HepG2 (cell line): ENCODE results near the gene TAF1A. TPM values are rescaled to one million over a fixed set of nuclear protein-coding genes. Genes with fewer than 3 reads are reported as not detected.

Experiments
- ATAC-seq: fragments of 200-7000 bp; cut with Tn5 transposase; 3 replicates; pipeline ENCODE4 v1.9.1; 2020; ENCODE audit warnings: mild to moderate bottlenecking, moderate library complexity
- BruUV-seq: library from RNA; stranded (reverse); fragments of 400-500 nt; replicated peaks from 2 replicates; lab custom pipeline; 2021; lab: Mats Ljungman, UMichigan
- CTCF ChIA-PET: fragments of 300-600 bp; formaldehyde crosslinking; extraction: SDS; loops from one replicate; lab custom pipeline; 2021; ENCODE audit warnings: low total read pairs, inconsistent platforms, low intra/inter-chr PET ratio; lab: Yijun Ruan, JAX
- POLR2A ChIA-PET: fragments of 350-600 bp; sonication (Branson Sonifier 250); formaldehyde crosslinking; loops from one replicate; lab custom pipeline; 2020; ENCODE audit warnings: antibody characterized with exemption, inconsistent platforms; lab: Yijun Ruan, JAX
- DNase-seq: peaks from one replicate; pipeline ENCODE4 v3.0.0-alpha.2; 2015; ENCODE audit warnings: low spot score
- FAIRE-seq: peaks from 3 replicates; lab custom pipeline; 2011; peaks lifted over from hg19 to GRCh38; lab: Jason Lieb, UNC
- H2AFZ ChIP-seq: one replicate; pipeline ENCODE4 v1.6.1; 2011; ENCODE audit warnings: low read length, inconsistent platforms
- H3K27ac ChIP-seq: fragments of 300-600 bp; 3 replicates; pipeline ENCODE4 v1.8.0; 2011; ENCODE audit warnings: mixed run types, mild to moderate bottlenecking, mixed read lengths, low read length, inconsistent platforms; ENCODE audit not compliant: insufficient read depth; ENCODE audit errors: extremely low read length
- H3K27me3 ChIP-seq, 2 experiments: fragments of 200-600 bp in 1 of 2; 2 replicates in 1 of 2; 3 replicates in 1 of 2; pipeline versions ENCODE4 v1.6.0 to v1.8.0; 2011; ENCODE audit warnings: low read length in 2 of 2, mild to moderate bottlenecking in 2 of 2, moderate library complexity in 2 of 2, inconsistent platforms in 1 of 2; ENCODE audit not compliant: insufficient read depth in 2 of 2, control insufficient read depth in 1 of 2
- H3K36me3 ChIP-seq, 2 experiments: fragments of 200-600 bp in 1 of 2; replicated peaks in 1 of 2; 2 replicates in 1 of 2; 3 replicates in 1 of 2; pipeline versions ENCODE4 v1.5.1 to v1.8.0; 2011; ENCODE audit warnings: low read length in 2 of 2, inconsistent platforms in 1 of 2; ENCODE audit not compliant: insufficient read depth in 2 of 2, control insufficient read depth in 1 of 2
- H3K4me1 ChIP-seq: 2 replicates; pipeline ENCODE4 v1.5.1; 2012; ENCODE audit warnings: low read length, inconsistent platforms; ENCODE audit not compliant: insufficient read depth
- H3K4me2 ChIP-seq: 2 replicates; pipeline ENCODE4 v1.6.0; 2011; ENCODE audit warnings: low read depth, low read length, inconsistent platforms
- H3K4me3 ChIP-seq, 3 experiments: fragments of 200-600 bp in 1 of 3; sonication (generic), shearing (Covaris generic) in 1 of 3; replicated peaks in 1 of 3; 2 replicates each; pipeline ENCODE4 v1.5.1; 2011 to 2016; ENCODE audit warnings: low read length in 3 of 3, inconsistent platforms in 2 of 3, low read depth in 2 of 3, mild to moderate bottlenecking in 2 of 3, control low read depth in 1 of 3, mixed read lengths in 1 of 3; ENCODE audit not compliant: insufficient read depth in 1 of 3
- H3K79me2 ChIP-seq: one replicate; pipeline ENCODE4 v1.6.1; 2011; ENCODE audit warnings: low read length, inconsistent platforms; ENCODE audit not compliant: insufficient read depth
- H3K9ac ChIP-seq: 2 replicates; pipeline ENCODE4 v1.6.0; 2011; ENCODE audit warnings: mild to moderate bottlenecking, low read depth, low read length, inconsistent platforms; ENCODE audit not compliant: insufficient read depth
- H3K9me3 ChIP-seq: 2 replicates; pipeline ENCODE4 v1.5.1; 2012; ENCODE audit warnings: mild to moderate bottlenecking, low read length
- H4K20me1 ChIP-seq: 2 replicates; pipeline ENCODE4 v1.6.0; 2011; ENCODE audit warnings: inconsistent platforms, mild to moderate bottlenecking, low read length, moderate library complexity; ENCODE audit not compliant: insufficient read depth
- AGO1 ChIP-seq: fragments of 200-400 bp; formaldehyde crosslinking; IDR thresholded peaks from 2 replicates; pipeline ENCODE4 v1.6.1; 2017; ENCODE audit warnings: mild to moderate bottlenecking, low read depth, low read length, moderate library complexity; ENCODE audit not compliant: poor library complexity, severe bottlenecking
- KMT2B ChIP-seq: IDR thresholded peaks from 2 replicates; pipeline ENCODE4 v1.6.1; 2016; ENCODE audit warnings: missing genetic modification reagents, missing compliant biosample characterization
- PHF20 ChIP-seq: sonication (generic); formaldehyde crosslinking; IDR thresholded peaks from 2 replicates; pipeline ENCODE4 v1.5.0; 2020; ENCODE audit warnings: mild to moderate bottlenecking, missing genetic modification reagents
- RFX5 ChIP-seq: IDR thresholded peaks from 2 replicates; pipeline ENCODE4 v1.6.1; 2011; ENCODE audit warnings: low read depth, low read length, improper control_type of control experiment
- ZNF605 ChIP-seq: sonication (generic); formaldehyde crosslinking; IDR thresholded peaks from 2 replicates; pipeline ENCODE4 v1.8.0; 2022; ENCODE audit warnings: mild to moderate bottlenecking, missing genetic modification reagents
- WGBS: methylation state at CpG from one replicate; pipeline ENCODE4 v1.1.6; 2017; ENCODE audit warnings: low lambda C conversion rate; 5-methylcytosine and 5-hydroxymethylcytosine counted together
- in situ Hi-C: cut with HindIII; loops from 2 replicates; pipeline ENCODE4 v1.10.0; 2017; ENCODE audit warnings: low pct_unique_long_range_greater_than_20kb; ENCODE audit not compliant: extremely low pct_ligation_motif_present
- intact Hi-C: fragments of 100-400 bp; cut with micrococcal nuclease; formaldehyde crosslinking; loops from one replicate; pipeline ENCODE4 v1.10.0; 2022; ENCODE audit not compliant: unreplicated experiment
- polyA plus RNA-seq, 8 experiments: library from polyadenylated mRNA; depleted of rRNA in 3 of 8; stranded (reverse) in 7 of 8; unstranded in 1 of 8; fragments of >200 nt; fragmentation: Illumina TruSeq in 4 of 8; extraction: Trizol in 4 of 8; gene quantifications; 2 replicates each; pipeline versions ENCODE4 v1.2.1 to v1.2.3, GENCODE V29; 2011 to 2016; ENCODE audit warnings: low read depth in 4 of 8, missing spikeins in 1 of 8, mixed read lengths in 1 of 8; ENCODE audit not compliant: insufficient read depth in 1 of 8
- total RNA-seq, 5 experiments: library from RNA; depleted of rRNA; stranded (reverse); fragments of >200 nt; fragmentation: Illumina TruSeq; extraction: Trizol; gene quantifications; 2 replicates each; pipeline ENCODE4 v1.2.3, GENCODE V29; 2016; ENCODE audit warnings: low read depth in 1 of 5
- TF ChIP-seq, protein P1 (sequence below): sonication (generic); formaldehyde crosslinking; IDR thresholded peaks from 2 replicates; pipeline ENCODE4 v1.5.0; 2020; ENCODE audit warnings: mild to moderate bottlenecking, missing genetic modification reagents
- TF ChIP-seq, protein P2 (sequence below): sonication (generic); formaldehyde crosslinking; IDR thresholded peaks from 2 replicates; pipeline ENCODE4 v1.5.0; 2020; ENCODE audit warnings: mild to moderate bottlenecking, low read depth, missing genetic modification reagents, borderline replicate concordance

TAF1A gene
- total and polyA plus RNA-seq, 2 of the 13 experiments (the other 11 are each of a cell fraction or from before 2014, with no cell fraction given): 3.3 to 10.7 TPM

- Histone ChIP-seq H3K79me2 (no peaks in the 10 kb centered on the region), H3K4me2 (no peak overlapping the region), H3K4me1 (no peaks in the 10 kb centered on the region), H3K27me3 (no peaks in the 10 kb centered on the region), H3K9ac (no peak overlapping the region), H3K27ac (no peak overlapping the region), H2AFZ (no peak overlapping the region), H4K20me1 (no peaks in the 10 kb centered on the region), H3K36me3 (no peaks in the 10 kb centered on the region), H3K9me3 (no peaks in the 10 kb centered on the region), H3K4me3 (no peak overlapping the region)
- in situ Hi-C loops: no loop called here
- intact Hi-C loops: no loop called here
- WGBS: 4% methylated on average over 2 of the region's 2 CpGs
- ATAC-seq: no peak
- FAIRE-seq: no peak
- TF ChIP-seq KMT2B (CRISPR knock-in tag): no peak
- TF ChIP-seq ZNF605 (CRISPR knock-in tag): no peak
- TF ChIP-seq AGO1: no peak
- TF ChIP-seq RFX5: no peak
- TF ChIP-seq, protein P1, sequence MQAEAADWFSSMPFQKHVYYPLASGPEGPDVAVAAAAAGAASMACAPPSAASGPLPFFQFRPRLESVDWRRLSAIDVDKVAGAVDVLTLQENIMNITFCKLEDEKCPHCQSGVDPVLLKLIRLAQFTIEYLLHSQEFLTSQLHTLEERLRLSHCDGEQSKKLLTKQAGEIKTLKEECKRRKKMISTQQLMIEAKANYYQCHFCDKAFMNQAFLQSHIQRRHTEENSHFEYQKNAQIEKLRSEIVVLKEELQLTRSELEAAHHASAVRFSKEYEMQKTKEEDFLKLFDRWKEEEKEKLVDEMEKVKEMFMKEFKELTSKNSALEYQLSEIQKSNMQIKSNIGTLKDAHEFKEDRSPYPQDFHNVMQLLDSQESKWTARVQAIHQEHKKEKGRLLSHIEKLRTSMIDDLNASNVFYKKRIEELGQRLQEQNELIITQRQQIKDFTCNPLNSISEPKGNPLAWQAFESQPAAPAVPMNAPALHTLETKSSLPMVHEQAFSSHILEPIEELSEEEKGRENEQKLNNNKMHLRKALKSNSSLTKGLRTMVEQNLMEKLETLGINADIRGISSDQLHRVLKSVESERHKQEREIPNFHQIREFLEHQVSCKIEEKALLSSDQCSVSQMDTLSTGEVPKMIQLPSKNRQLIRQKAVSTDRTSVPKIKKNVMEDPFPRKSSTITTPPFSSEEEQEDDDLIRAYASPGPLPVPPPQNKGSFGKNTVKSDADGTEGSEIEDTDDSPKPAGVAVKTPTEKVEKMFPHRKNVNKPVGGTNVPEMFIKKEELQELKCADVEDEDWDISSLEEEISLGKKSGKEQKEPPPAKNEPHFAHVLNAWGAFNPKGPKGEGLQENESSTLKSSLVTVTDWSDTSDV (CRISPR knock-in tag): no peak
- TF ChIP-seq, protein P2, sequence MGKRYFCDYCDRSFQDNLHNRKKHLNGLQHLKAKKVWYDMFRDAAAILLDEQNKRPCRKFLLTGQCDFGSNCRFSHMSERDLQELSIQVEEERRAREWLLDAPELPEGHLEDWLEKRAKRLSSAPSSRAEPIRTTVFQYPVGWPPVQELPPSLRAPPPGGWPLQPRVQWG (CRISPR knock-in tag): no peak
- TF ChIP-seq PHF20 (CRISPR knock-in tag): no peak
- DNase-seq: no peak
- BruUV-seq: no TSS peak
- POLR2A ChIA-PET: no interaction called here
- CTCF ChIA-PET: no interaction called here
Measured at GRCh38 chr1:222540598-222540995, 49.1 kb downstream of the TAF1A start.
